GM23338 (cell line): ENCODE results near the gene ACTG1. TPM values are rescaled to one million over a fixed set of nuclear protein-coding genes. Genes with fewer than 3 reads are reported as not detected.

Experiments
- ATAC-seq: fragments of 200-7000 bp; cut with Tn5 transposase; 3 replicates; pipeline ENCODE4 v1.9.1; 2020
- DNase-seq: peaks from one replicate; pipeline ENCODE4 v3.0.0-alpha.2; 2015; ENCODE audit warnings: low spot score
- H2AFZ ChIP-seq: fragments of 200-600 bp; sonication (generic); 2 replicates; pipeline ENCODE4 v1.8.0; 2016; ENCODE audit warnings: antibody characterized with exemption, mild to moderate bottlenecking, moderate library complexity
- H3F3A ChIP-seq: fragments of 200-600 bp; sonication (generic); replicated peaks from 2 replicates; pipeline ENCODE4 v1.8.0; 2017; ENCODE audit warnings: antibody characterized with exemption, mixed run types, low read depth
- H3K27ac ChIP-seq: fragments of 200-600 bp; sonication (generic); 2 replicates; pipeline ENCODE4 v1.6.1; 2016; ENCODE audit warnings: low read depth
- H3K27me3 ChIP-seq: fragments of 200-600 bp; sonication (generic); 2 replicates; pipeline ENCODE4 v1.8.0; 2016; ENCODE audit warnings: mild to moderate bottlenecking, mixed run types, moderate library complexity; ENCODE audit not compliant: insufficient read depth
- H3K36me3 ChIP-seq: fragments of 200-600 bp; sonication (generic); 2 replicates; pipeline ENCODE4 v1.8.0; 2016; ENCODE audit warnings: mild to moderate bottlenecking; ENCODE audit not compliant: insufficient read depth
- H3K4me1 ChIP-seq: fragments of 200-600 bp; sonication (generic); 2 replicates; pipeline ENCODE4 v1.8.0; 2016; ENCODE audit warnings: mild to moderate bottlenecking, moderate library complexity; ENCODE audit not compliant: insufficient read depth
- H3K4me2 ChIP-seq: fragments of 200-600 bp; sonication (generic); 2 replicates; pipeline ENCODE4 v1.7.1; 2017; ENCODE audit warnings: mixed run types
- H3K4me3 ChIP-seq: fragments of 200-600 bp; sonication (generic); 2 replicates; pipeline ENCODE4 v1.6.1; 2016; ENCODE audit warnings: mixed run types
- H3K79me2 ChIP-seq: fragments of 200-600 bp; sonication (generic); replicated peaks from 2 replicates; pipeline ENCODE4 v1.8.0; 2017; ENCODE audit warnings: mild to moderate bottlenecking; ENCODE audit not compliant: insufficient read depth
- H3K9me2 ChIP-seq: fragments of 200-600 bp; sonication (generic); 2 replicates; pipeline ENCODE4 v1.8.0; 2017; ENCODE audit not compliant: insufficient read depth
- H4K20me1 ChIP-seq: fragments of 200-600 bp; sonication (generic); replicated peaks from 2 replicates; pipeline ENCODE4 v1.8.0; 2017; ENCODE audit warnings: mild to moderate bottlenecking; ENCODE audit not compliant: insufficient read depth
- H3K27ac Mint-ChIP-seq: 2 replicates; pipeline ENCODE4 v1.8.0; 2020; ENCODE audit warnings: inconsistent platforms, mild to moderate bottlenecking, moderate library complexity, mixed read lengths
- H3K27me3 Mint-ChIP-seq: 3 replicates; pipeline ENCODE4 v1.8.0; 2022; ENCODE audit warnings: low read depth, mild to moderate bottlenecking, moderate library complexity, mixed read lengths, inconsistent platforms; ENCODE audit not compliant: insufficient read depth, poor library complexity
- H3K36me3 Mint-ChIP-seq: 3 replicates; pipeline ENCODE4 v1.8.0; 2021; ENCODE audit warnings: low read depth, mild to moderate bottlenecking, inconsistent platforms, moderate library complexity, mixed read lengths
- H3K4me1 Mint-ChIP-seq: 3 replicates; pipeline ENCODE4 v1.8.0; 2020; ENCODE audit warnings: mild to moderate bottlenecking, inconsistent platforms, mixed read lengths
- H3K4me3 Mint-ChIP-seq: 3 replicates; pipeline ENCODE4 v1.8.0; 2021; ENCODE audit warnings: moderate library complexity, mild to moderate bottlenecking, inconsistent platforms, mixed read lengths
- H3K9me3 Mint-ChIP-seq: 3 replicates; pipeline ENCODE4 v1.8.0; 2020; ENCODE audit warnings: moderate library complexity, mild to moderate bottlenecking, inconsistent platforms, mixed read lengths
- CREB1 ChIP-seq: fragments of 250-450 bp; sonication (Bioruptor Pico); IDR thresholded peaks from 2 replicates; pipeline ENCODE4 v1.5.0; 2020; ENCODE audit warnings: low read depth, mild to moderate bottlenecking, moderate library complexity
- EZH2 ChIP-seq: fragments of 200-600 bp; sonication (generic); IDR thresholded peaks from one replicate; pipeline ENCODE4 v1.8.0; 2017; ENCODE audit warnings: antibody characterized with exemption, mild to moderate bottlenecking, low read depth; ENCODE audit not compliant: unreplicated experiment
- EZH2phosphoT487 ChIP-seq: fragments of 200-600 bp; sonication (generic); IDR thresholded peaks from one replicate; pipeline ENCODE4 v1.8.1; 2018; ENCODE audit warnings: antibody characterized with exemption; ENCODE audit not compliant: unreplicated experiment
- JUNB ChIP-seq: IDR thresholded peaks from one replicate; pipeline ENCODE4 v1.6.1; 2016; ENCODE audit warnings: antibody characterized with exemption; ENCODE audit not compliant: unreplicated experiment
- NANOG ChIP-seq: IDR thresholded peaks from 2 replicates; pipeline ENCODE4 v1.6.1; 2016; ENCODE audit warnings: antibody characterized with exemption, borderline replicate concordance
- POLR2AphosphoS5 ChIP-seq: IDR thresholded peaks from 2 replicates; pipeline ENCODE4 v1.6.1; 2016; ENCODE audit warnings: antibody characterized with exemption, low read depth
- STAT1 ChIP-seq: IDR thresholded peaks from one replicate; pipeline ENCODE4 v1.6.1; 2016; ENCODE audit warnings: antibody characterized with exemption; ENCODE audit not compliant: unreplicated experiment
- polyA plus RNA-seq: library from polyadenylated mRNA; unstranded; fragments of >200 nt; fragmentation: Nextera tagmentation; extraction: Ambion mirVana; gene quantifications from 2 replicates; pipeline ENCODE4 v1.2.1, GENCODE V29; 2016
- total RNA-seq: library from RNA; depleted of rRNA; stranded (reverse); fragments of >200 nt; shearing (Covaris generic); gene quantifications from 2 replicates; pipeline ENCODE4 v1.2.3, GENCODE V29; 2014
- TF ChIP-seq, protein P1 (sequence below): fragments of 250-450 bp; sonication (Bioruptor Pico); IDR thresholded peaks from 2 replicates; pipeline ENCODE4 v1.5.0; 2020; ENCODE audit warnings: mild to moderate bottlenecking, moderate library complexity

ACTG1 gene
- total and polyA plus RNA-seq, 2 experiments from 2014 or later: 1,867 to 4,739 TPM

DNA sequence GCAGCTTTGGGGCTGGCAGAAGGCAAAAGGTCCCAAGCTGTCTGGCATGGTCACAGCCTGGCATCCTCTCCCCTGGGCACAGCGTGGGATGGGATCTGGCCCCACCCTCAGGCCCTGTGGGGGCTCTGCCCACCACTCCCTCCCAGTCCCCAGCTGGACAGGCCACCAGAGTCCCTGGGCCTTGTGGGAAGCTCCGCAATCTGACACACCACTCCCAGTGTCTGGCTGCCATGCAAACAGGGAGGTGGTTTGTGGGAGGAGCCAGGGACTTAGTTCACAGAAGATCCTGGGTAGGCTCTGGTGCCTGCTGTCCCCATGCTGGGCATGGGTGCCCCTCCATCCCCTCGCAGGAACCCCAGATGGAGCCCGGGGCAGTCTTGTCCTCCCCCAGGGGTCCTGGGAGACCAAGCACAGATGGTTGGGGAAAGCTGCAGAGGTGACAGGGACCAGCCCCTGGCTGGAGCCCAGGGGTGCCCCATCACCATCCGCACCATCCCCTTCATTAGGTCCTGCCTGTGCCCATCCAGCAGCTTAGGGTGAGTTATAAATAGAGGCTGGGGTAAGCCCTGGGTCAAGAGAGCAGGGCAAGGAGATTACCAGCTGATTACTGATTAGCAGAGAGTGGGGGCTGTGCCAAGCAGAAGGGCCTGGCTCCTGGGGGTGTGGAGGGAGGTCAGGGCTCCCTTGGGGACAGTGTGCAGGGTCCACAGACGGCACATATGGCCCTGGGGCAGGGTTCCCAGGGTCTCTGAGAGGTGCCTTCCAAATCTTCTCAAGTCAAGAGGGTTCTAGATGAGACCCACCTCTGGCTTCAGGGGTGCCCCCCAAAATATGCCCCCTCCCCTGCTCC is 21.8 kb upstream of the ACTG1 start:
- Mint-ChIP-seq H3K4me1 (peaks cover 7% of the 10 kb centered on the region), H3K9me3 (no peaks in the 10 kb centered on the region; the same call in 2 of the 3 replicates), H3K4me3 (no peak overlapping the region), H3K27ac (no peak overlapping the region), H3K27me3 (peaks cover 25% of the 10 kb centered on the region), H3K36me3 (no peaks in the 10 kb centered on the region)
- no peaks in the 10 kb centered on the region for H3K36me3 ChIP-seq
- H3K4me2 ChIP-seq: no peak overlapping the region
- H2AFZ ChIP-seq: no peak overlapping the region
- no peaks in the 10 kb centered on the region for H3F3A ChIP-seq
- TF ChIP-seq EZH2 (no peak), POLR2AphosphoS5 (no peak), STAT1 (no peak), JUNB (no peak), EZH2phosphoT487 (no peak), CREB1 (CRISPR knock-in tag) (no peak), NANOG (no peak)
- TF ChIP-seq, protein P1, sequence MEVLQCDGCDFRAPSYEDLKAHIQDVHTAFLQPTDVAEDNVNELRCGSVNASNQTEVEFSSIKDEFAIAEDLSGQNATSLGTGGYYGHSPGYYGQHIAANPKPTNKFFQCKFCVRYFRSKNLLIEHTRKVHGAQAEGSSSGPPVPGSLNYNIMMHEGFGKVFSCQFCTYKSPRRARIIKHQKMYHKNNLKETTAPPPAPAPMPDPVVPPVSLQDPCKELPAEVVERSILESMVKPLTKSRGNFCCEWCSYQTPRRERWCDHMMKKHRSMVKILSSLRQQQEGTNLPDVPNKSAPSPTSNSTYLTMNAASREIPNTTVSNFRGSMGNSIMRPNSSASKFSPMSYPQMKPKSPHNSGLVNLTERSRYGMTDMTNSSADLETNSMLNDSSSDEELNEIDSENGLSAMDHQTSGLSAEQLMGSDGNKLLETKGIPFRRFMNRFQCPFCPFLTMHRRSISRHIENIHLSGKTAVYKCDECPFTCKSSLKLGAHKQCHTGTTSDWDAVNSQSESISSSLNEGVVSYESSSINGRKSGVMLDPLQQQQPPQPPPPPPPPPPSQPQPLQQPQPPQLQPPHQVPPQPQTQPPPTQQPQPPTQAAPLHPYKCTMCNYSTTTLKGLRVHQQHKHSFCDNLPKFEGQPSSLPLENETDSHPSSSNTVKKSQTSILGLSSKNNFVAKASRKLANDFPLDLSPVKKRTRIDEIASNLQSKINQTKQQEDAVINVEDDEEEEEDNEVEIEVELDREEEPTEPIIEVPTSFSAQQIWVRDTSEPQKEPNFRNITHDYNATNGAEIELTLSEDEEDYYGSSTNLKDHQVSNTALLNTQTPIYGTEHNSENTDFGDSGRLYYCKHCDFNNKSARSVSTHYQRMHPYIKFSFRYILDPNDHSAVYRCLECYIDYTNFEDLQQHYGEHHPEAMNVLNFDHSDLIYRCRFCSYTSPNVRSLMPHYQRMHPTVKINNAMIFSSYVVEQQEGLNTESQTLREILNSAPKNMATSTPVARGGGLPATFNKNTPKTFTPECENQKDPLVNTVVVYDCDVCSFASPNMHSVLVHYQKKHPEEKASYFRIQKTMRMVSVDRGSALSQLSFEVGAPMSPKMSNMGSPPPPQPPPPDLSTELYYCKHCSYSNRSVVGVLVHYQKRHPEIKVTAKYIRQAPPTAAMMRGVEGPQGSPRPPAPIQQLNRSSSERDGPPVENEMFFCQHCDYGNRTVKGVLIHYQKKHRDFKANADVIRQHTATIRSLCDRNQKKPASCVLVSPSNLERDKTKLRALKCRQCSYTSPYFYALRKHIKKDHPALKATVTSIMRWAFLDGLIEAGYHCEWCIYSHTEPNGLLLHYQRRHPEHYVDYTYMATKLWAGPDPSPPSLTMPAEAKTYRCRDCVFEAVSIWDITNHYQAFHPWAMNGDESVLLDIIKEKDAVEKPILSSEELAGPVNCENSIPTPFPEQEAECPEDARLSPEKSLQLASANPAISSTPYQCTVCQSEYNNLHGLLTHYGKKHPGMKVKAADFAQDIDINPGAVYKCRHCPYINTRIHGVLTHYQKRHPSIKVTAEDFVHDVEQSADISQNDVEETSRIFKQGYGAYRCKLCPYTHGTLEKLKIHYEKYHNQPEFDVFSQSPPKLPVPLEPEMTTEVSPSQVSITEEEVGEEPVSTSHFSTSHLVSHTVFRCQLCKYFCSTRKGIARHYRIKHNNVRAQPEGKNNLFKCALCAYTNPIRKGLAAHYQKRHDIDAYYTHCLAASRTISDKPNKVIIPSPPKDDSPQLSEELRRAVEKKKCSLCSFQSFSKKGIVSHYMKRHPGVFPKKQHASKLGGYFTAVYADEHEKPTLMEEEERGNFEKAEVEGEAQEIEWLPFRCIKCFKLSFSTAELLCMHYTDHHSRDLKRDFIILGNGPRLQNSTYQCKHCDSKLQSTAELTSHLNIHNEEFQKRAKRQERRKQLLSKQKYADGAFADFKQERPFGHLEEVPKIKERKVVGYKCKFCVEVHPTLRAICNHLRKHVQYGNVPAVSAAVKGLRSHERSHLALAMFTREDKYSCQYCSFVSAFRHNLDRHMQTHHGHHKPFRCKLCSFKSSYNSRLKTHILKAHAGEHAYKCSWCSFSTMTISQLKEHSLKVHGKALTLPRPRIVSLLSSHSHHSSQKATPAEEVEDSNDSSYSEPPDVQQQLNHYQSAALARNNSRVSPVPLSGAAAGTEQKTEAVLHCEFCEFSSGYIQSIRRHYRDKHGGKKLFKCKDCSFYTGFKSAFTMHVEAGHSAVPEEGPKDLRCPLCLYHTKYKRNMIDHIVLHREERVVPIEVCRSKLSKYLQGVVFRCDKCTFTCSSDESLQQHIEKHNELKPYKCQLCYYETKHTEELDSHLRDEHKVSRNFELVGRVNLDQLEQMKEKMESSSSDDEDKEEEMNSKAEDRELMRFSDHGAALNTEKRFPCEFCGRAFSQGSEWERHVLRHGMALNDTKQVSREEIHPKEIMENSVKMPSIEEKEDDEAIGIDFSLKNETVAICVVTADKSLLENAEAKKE (CRISPR knock-in tag): no peak
- DNase-seq (no peak), ATAC-seq (no peak)
- H3K9me2 ChIP-seq: 0 out of 2 replicates have a peak, but pooled peaks cover 4% of the 10 kb centered on the region
- H3K27me3 ChIP-seq: peaks cover 22% of the 10 kb centered on the region
- H3K4me3 ChIP-seq: no peak overlapping the region
- no peak overlapping the region for H3K27ac ChIP-seq
- H4K20me1 ChIP-seq: no peaks in the 10 kb centered on the region
- H3K4me1 ChIP-seq: no peaks in the 10 kb centered on the region
- H3K79me2 ChIP-seq: no peaks in the 10 kb centered on the region
